Ishikawa (cell line): ENCODE measurements around the gene AMN.

Experiments
- CEBPB ChIP-seq: IDR thresholded peaks from 2 replicates; pipeline ENCODE4 v1.6.1; 2012
- CREB1 ChIP-seq: IDR thresholded peaks from 2 replicates; pipeline ENCODE4 v1.6.1; 2012; ENCODE audit warnings: low read depth
- EGR1 ChIP-seq: IDR thresholded peaks from 2 replicates; pipeline ENCODE4 v1.6.1; 2012
- EP300 ChIP-seq: IDR thresholded peaks from 2 replicates; pipeline ENCODE4 v1.6.1; 2012; ENCODE audit warnings: borderline replicate concordance
- MAX ChIP-seq: IDR thresholded peaks from 2 replicates; pipeline ENCODE4 v1.6.1; 2012
- RAD21 ChIP-seq: IDR thresholded peaks from 2 replicates; pipeline ENCODE4 v1.6.1; 2012; ENCODE audit warnings: low read depth
- REST ChIP-seq: IDR thresholded peaks from 2 replicates; pipeline ENCODE4 v1.6.1; 2012; ENCODE audit warnings: low read depth, mild to moderate bottlenecking
- TAF1 ChIP-seq: IDR thresholded peaks from 2 replicates; pipeline ENCODE4 v1.6.1; 2012; ENCODE audit warnings: low read depth, mild to moderate bottlenecking
- USF1 ChIP-seq: IDR thresholded peaks from 2 replicates; pipeline ENCODE4 v1.6.1; 2012
- ZBTB7A ChIP-seq: IDR thresholded peaks from 2 replicates; pipeline ENCODE4 v1.6.1; 2012; ENCODE audit warnings: low read depth

- no peak for TF ChIP-seq RAD21
- no peak for TF ChIP-seq CREB1
- TF ChIP-seq CEBPB: no peak
- no peak for TF ChIP-seq REST
- no peak for TF ChIP-seq TAF1
- no peak for TF ChIP-seq EP300
- no peak for TF ChIP-seq ZBTB7A
- TF ChIP-seq MAX: no peak
- TF ChIP-seq EGR1: no peak
- no peak for TF ChIP-seq USF1
Observed at GRCh38 chr14:102899516-102899900, 23.0 kb upstream of the AMN start.
